ENCODE measurements around the gene C1orf35. TPM values are rescaled to one million over a fixed set of nuclear protein-coding genes. Genes with fewer than 3 reads are reported as not detected.

Gene C1orf35
- total RNA-seq, 1 experiment from 2014 or later, result 31.0 TPM

- H3K4me1 Mint-ChIP-seq, result peaks cover 21 to 22% of the 10 kb centered on the region in 2 experiments
- H3K23me2 ChIP-seq (ENCODE audit: insufficient read length, low read depth, low read length, poor library complexity, severe bottlenecking), result peaks cover 10% of the 10 kb centered on the region
- WGBS (ENCODE audit: extremely low coverage, insufficient read length, low lambda C conversion rate), result no CpG with 5 or more reads among the region's 19 CpGs
These were observed 4.5 kb upstream of the C1orf35 start for GRCh38 chr1:228107636-228108035.

More at GRCh38 chr1:228107636-228108035, 4.5 kb upstream of the C1orf35 start:
- no peak overlapping the region for H4K5ac ChIP-seq (ENCODE audit: insufficient read length, low read depth, low read length)
- H3K9ac ChIP-seq (ENCODE audit: extremely low read depth, insufficient read length, low read length), result no peak overlapping the region
- H3K9me3 ChIP-seq (ENCODE audit: control insufficient read depth, low read depth, low read length), result no peaks in the 10 kb centered on the region
- no peak overlapping the region for H2AFZ ChIP-seq (ENCODE audit: low read length)
- Mint-ChIP-seq H3K4me3 (peak overlapping the region; percentile 88 to 95), H3K27me3 (ENCODE audit: low read depth) (peaks cover 19% of the 10 kb centered on the region), H3K36me3 (ENCODE audit: insufficient read depth in 1 of 3, low read depth in 3 of 3) (peaks cover 15 to 19% (median 16%) of the 10 kb centered on the region in 3 experiments; a peak in 6 of 7 replicates), H3K27ac (no peak overlapping the region), H3K9me3 (no peaks in the 10 kb centered on the region)
- no peak overlapping the region for H2BK20ac ChIP-seq (ENCODE audit: low read depth, low read length, poor library complexity, severe bottlenecking)
- no peaks in the 10 kb centered on the region for H4K20me1 ChIP-seq (ENCODE audit: control insufficient read depth, insufficient read depth, insufficient read length)
- H3K4ac ChIP-seq (ENCODE audit: low read depth, low read length), result no peak overlapping the region
- H2BK120ac ChIP-seq (ENCODE audit: low read depth, low read length, poor library complexity, severe bottlenecking), result no peak overlapping the region
- DNase-seq, result no peak
- H3K27ac ChIP-seq (ENCODE audit: insufficient read length, low read depth, low read length), result no peak overlapping the region
- no peaks in the 10 kb centered on the region for H3K4me1 ChIP-seq (ENCODE audit: insufficient read depth, low read length)
- peaks cover 3% of the 10 kb centered on the region for H3K79me1 ChIP-seq (ENCODE audit: insufficient read depth, low read depth, low read length, poor library complexity, severe bottlenecking)
- no peak overlapping the region for H2BK12ac ChIP-seq (ENCODE audit: insufficient read length, low read depth, low read length)
- no peak overlapping the region for H2BK15ac ChIP-seq (ENCODE audit: low read depth, low read length)
- no peak overlapping the region for H2BK5ac ChIP-seq (ENCODE audit: insufficient read length, low read length)
- H3K14ac ChIP-seq (ENCODE audit: insufficient read depth, low read length), result no peak overlapping the region
- H3K79me2 ChIP-seq (ENCODE audit: insufficient read depth, low read length), result no peaks in the 10 kb centered on the region
- no peak overlapping the region for H4K8ac ChIP-seq (replicated peaks; ENCODE audit: insufficient read length, low read depth, low read length)
- no peak overlapping the region for H4K91ac ChIP-seq (ENCODE audit: insufficient read length, low read depth, low read length)
- no peak overlapping the region for H3T11ph ChIP-seq (ENCODE audit: low read length)
- no peak overlapping the region for H3K4me2 ChIP-seq (ENCODE audit: insufficient read depth, insufficient read length, low read length)
- H3K56ac ChIP-seq (ENCODE audit: insufficient read length, low read depth, low read length), result no peak overlapping the region
- H3K23ac ChIP-seq (ENCODE audit: insufficient read length, low read depth, low read length), result no peak overlapping the region
- no peak for TF ChIP-seq CTCF (conservative IDR thresholded peaks at IDR 0.05)
- H3K27me3 ChIP-seq (ENCODE audit: insufficient read depth, low read length), result no peaks in the 10 kb centered on the region
- no peak overlapping the region for H3K18ac ChIP-seq (ENCODE audit: insufficient read length, low read depth, low read length)
- no peak overlapping the region for H2AK5ac ChIP-seq (ENCODE audit: insufficient read length, low read length)
